Activated T-cell treated with anti-CD3 and anti-CD28 coated beads for 24 hours (primary cell): ENCODE results near the gene ZFYVE26.
"Not testable (repeated sequence)": the region's sequence is repeated elsewhere in the genome, so short reads cannot be mapped to it uniquely, and the experiment has no call there.

Source experiments
- DNase-seq: peaks from one replicate; pipeline ENCODE4 v3.0.0-alpha.2; 2020; ENCODE audit warnings: low read depth

The ZFYVE26 gene

DNA sequence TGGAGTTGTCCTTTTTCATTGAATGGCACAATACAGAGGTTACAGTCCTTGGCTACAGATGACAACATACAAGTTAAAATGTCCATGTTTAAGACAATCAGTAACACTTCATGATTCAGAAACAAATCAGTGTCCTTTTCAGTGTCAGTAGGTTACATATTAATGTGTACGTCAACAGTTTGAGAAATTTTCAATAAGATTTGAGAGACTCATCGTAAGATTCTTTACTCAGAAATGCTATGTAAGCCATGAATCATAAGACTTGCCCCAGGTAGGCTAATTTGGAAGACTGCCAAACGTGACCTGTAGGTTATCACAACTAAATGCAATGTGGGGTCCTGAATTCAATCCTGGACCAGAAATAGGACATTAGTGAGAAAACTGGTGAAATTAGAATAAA is 111.2 kb downstream of the ZFYVE26 start:
- no peak for DNase-seq

DNA sequence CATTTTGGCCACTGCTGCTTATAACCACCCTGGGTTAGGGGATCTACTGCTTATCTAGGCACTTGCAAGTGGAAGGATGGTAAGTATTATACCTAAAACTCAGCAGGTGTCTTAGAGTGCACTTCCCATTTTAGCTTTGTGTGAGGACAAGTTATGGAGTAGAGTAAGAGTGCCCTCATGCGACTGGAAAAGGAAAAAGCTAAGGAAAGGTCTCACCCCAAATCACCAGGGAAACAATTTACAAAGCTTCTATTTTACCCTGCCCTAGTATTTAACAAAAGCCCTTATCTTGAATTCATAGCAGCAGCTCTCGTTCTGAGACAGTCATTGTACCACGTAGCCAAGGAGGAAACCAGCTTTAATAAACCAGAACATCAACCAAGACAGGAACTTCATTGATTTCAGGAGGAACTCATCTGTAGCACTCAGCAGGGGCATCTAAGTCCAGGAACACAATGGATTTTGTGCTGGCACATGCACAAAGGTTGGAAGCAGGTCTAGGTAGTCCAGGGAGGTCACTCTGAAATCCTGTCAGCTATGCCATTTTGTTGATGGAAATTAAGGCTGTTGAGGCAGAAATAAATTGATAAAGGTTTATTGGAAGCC is 111.8 kb downstream of the ZFYVE26 start:
- DNase-seq, result peak; percentile 21

DNA sequence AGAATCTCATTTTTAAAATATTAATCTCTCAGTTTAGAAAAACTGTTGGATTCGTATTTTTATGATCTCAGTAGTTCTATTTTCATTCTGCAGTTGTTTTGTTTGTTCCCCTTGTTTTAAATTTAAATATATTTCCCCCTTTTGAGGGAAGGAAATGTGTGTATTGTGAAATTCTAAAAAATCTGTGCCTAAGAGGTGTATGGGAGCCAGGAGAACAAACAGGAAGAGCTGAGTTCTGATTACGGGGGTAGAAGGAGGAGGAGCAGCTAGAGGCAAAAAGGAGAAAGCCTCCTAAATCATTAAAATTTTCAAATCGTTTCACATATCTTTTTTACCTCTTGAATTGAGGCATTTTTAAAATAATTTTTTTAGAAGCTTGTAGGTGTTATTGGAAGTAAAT is 112.4 kb downstream of the ZFYVE26 start:
- DNase-seq, result no peak

DNA sequence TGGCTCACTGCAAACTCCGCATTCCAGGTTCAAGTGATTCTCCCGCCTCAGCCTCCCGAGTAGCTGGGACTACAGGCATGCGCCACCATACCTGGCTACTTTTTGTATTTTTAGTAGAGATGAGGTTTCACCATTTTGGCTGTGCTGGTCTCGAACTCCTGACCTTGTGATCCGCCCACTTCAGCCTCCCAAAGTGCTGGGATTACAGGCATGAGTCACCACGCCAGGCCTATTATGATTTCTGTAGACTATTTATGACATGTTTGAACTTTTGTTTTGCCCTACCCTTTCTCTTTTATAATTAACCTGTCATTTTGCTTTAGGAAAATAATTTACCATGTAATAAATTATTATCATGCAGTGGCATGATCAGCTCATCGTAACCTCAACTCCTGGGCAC is 114.9 kb downstream of the ZFYVE26 start, which contains the start of gene RDH12:
Gene RDH12 (plus strand): TSS at position 395 of the 400 bp plus-strand sequence. CDS start 20,757 bp downstream, outside the sequence.
- not testable (repeated sequence) for DNase-seq

DNA sequence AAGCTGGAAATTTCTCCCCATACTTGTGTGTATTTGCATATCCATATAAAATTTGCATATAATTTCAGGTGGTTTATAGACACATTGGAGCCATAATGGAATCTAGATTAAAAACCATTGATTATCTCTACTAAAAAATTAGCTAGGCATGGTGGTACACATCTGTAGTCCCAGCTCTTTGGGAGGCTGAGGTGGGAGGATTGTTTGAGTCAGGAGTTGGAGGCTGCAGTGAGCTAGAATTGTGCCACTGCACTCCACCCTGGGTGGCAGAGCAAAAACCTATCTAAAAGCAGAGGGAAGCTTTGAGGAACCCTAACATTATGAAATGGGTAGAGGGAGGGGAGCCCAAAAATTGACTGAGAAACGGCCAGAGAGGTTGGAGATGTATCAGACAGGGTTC is 118.2 kb downstream of the ZFYVE26 start:
- DNase-seq, result no peak

DNA sequence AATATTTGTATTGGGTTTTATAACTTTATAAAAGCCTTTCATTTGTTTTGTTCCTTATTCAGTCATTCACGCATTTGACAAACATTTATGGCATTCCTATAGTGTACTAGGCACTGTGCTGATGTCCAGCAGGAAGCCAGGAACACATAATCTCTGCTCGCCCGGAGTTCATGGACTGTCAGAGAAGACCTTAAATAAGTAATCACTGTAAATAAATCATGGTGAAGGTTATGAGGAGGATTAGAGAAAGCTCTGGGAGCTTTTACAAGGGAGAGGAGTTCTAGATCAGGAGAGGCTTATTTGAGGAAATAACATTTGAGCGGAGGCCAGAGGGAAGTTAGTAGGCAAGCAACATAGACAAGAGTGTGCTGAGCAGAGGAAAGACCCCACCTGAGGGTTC is 119.4 kb downstream of the ZFYVE26 start:
- DNase-seq, result no peak
